ENCODE data around the gene OPN4. TPM values are rescaled to one million over a fixed set of nuclear protein-coding genes. Genes with fewer than 3 reads are reported as not detected.

Gene OPN4
- total RNA-seq, 5 donors from 2014 or later (not counting 1 experiment from before 2014, with no cell fraction given) = not detected

- H3K4me1 ChIP-seq (ENCODE audit: control insufficient read depth in 1 of 2, extremely low read depth in 1 of 2, insufficient read depth in 2 of 2, low read length in 2 of 2) = no peaks in the 10 kb centered on the region
- no peak overlapping the region for H3K27ac ChIP-seq (ENCODE audit: low read length)
- ChIA-PET POLR2A (no interaction called here), CTCF (no interaction called here)
- DNase-seq = no peak
- H3K4me1 Mint-ChIP-seq = no peaks in the 10 kb centered on the region
- H3K27ac Mint-ChIP-seq = no peak overlapping the region
- H3K36me3 Mint-ChIP-seq = no peaks in the 10 kb centered on the region
- H3K4me3 Mint-ChIP-seq = no peak overlapping the region
- H3K27me3 ChIP-seq (replicated peaks in 1 of 2; ENCODE audit: control insufficient read depth in 2 of 2, extremely low read depth in 1 of 2, insufficient read depth in 2 of 2, low read length in 1 of 2) = peaks cover 0 to 11% of the 10 kb centered on the region in 2 experiments
- no peaks in the 10 kb centered on the region for H3K9me3 Mint-ChIP-seq
- H3K4me3 ChIP-seq (ENCODE audit: control insufficient read depth in 1 of 2, extremely low read depth in 1 of 2, low read length in 1 of 2) = no peak overlapping the region
- WGBS (ENCODE audit: insufficient coverage) = 93% methylated on average over 7 of the region's 9 CpGs
- no peaks in the 10 kb centered on the region for H3K36me3 ChIP-seq (ENCODE audit: control insufficient read depth in 2 of 2, extremely low read depth in 1 of 2, insufficient read depth in 1 of 2, low read length in 1 of 2)
- H3K27me3 Mint-ChIP-seq = no peaks in the 10 kb centered on the region
- H3K9me3 ChIP-seq = no peaks in the 10 kb centered on the region
- no peak for ATAC-seq (replicated peaks in 1 of 4)
Observed at GRCh38 chr10:86699991-86700840, 45.9 kb downstream of the OPN4 start.

- H3K9me3 ChIP-seq = no peaks in the 10 kb centered on the region
- Mint-ChIP-seq H3K4me1 (no peaks in the 10 kb centered on the region), H3K9me3 (no peaks in the 10 kb centered on the region), H3K4me3 (no peak overlapping the region), H3K27ac (no peak overlapping the region), H3K36me3 (no peaks in the 10 kb centered on the region), H3K27me3 (no peaks in the 10 kb centered on the region)
- ChIA-PET POLR2A (no interaction called here), CTCF (interaction anchor here in 1 of 2 donors (0.5 kb wide), 1 partner anchor 393 kb away, joined by 3 read pairs; no protein-coding TSS in a partner anchor)
- DNase-seq = no peak
- ATAC-seq (replicated peaks in 1 of 4) = no peak
- H3K27me3 ChIP-seq (replicated peaks in 1 of 2; ENCODE audit: control insufficient read depth in 2 of 2, extremely low read depth in 1 of 2, insufficient read depth in 2 of 2, low read length in 1 of 2) = peaks cover 0 to 11% of the 10 kb centered on the region in 2 experiments
- H3K4me3 ChIP-seq (ENCODE audit: control insufficient read depth in 1 of 2, extremely low read depth in 1 of 2, low read length in 1 of 2) = no peak overlapping the region
- no peaks in the 10 kb centered on the region for H3K4me1 ChIP-seq (ENCODE audit: control insufficient read depth in 1 of 2, extremely low read depth in 1 of 2, insufficient read depth in 2 of 2, low read length in 2 of 2)
- WGBS (ENCODE audit: insufficient coverage) = 97% methylated on average over 6 of the region's 12 CpGs
- H3K27ac ChIP-seq (ENCODE audit: low read length) = no peak overlapping the region
- no peaks in the 10 kb centered on the region for H3K36me3 ChIP-seq (ENCODE audit: control insufficient read depth in 2 of 2, extremely low read depth in 1 of 2, insufficient read depth in 1 of 2, low read length in 1 of 2)
Observed at GRCh38 chr10:86700851-86701617, 46.7 kb downstream of the OPN4 start.

- Mint-ChIP-seq H3K4me1 (no peaks in the 10 kb centered on the region), H3K36me3 (no peaks in the 10 kb centered on the region), H3K9me3 (no peaks in the 10 kb centered on the region), H3K27me3 (no peaks in the 10 kb centered on the region), H3K4me3 (no peak overlapping the region), H3K27ac (no peak overlapping the region)
- H3K36me3 ChIP-seq (ENCODE audit: control insufficient read depth in 2 of 2, extremely low read depth in 1 of 2, insufficient read depth in 1 of 2, low read length in 1 of 2) = no peaks in the 10 kb centered on the region
- ChIA-PET POLR2A (no interaction called here), CTCF (no interaction called here)
- DNase-seq (no peak), ATAC-seq (replicated peaks in 1 of 4) (no peak)
- H3K4me1 ChIP-seq (ENCODE audit: control insufficient read depth in 1 of 2, extremely low read depth in 1 of 2, insufficient read depth in 2 of 2, low read length in 2 of 2) = no peaks in the 10 kb centered on the region
- H3K9me3 ChIP-seq = no peaks in the 10 kb centered on the region
- H3K27me3 ChIP-seq (replicated peaks in 1 of 2; ENCODE audit: control insufficient read depth in 2 of 2, extremely low read depth in 1 of 2, insufficient read depth in 2 of 2, low read length in 1 of 2) = peaks cover 0 to 11% of the 10 kb centered on the region in 2 experiments
- WGBS (ENCODE audit: insufficient coverage) = 91% methylated on average over 7 of the region's 8 CpGs
- no peak overlapping the region for H3K4me3 ChIP-seq (ENCODE audit: control insufficient read depth in 1 of 2, extremely low read depth in 1 of 2, low read length in 1 of 2)
- H3K27ac ChIP-seq (ENCODE audit: low read length) = no peak overlapping the region
Observed at GRCh38 chr10:86703176-86703575, 48.8 kb downstream of the OPN4 start.

GRCh38 chr10:86705139-86705538, 50.8 kb downstream of the OPN4 start:
- H3K4me1 Mint-ChIP-seq = peaks cover 1 to 7% (median 2%) of the 10 kb centered on the region in 3 donors
- Histone ChIP-seq H3K27ac (ENCODE audit: low read length) (no peak overlapping the region), H3K36me3 (ENCODE audit: control insufficient read depth in 2 of 2, extremely low read depth in 1 of 2, insufficient read depth in 1 of 2, low read length in 1 of 2) (no peaks in the 10 kb centered on the region), H3K27me3 (replicated peaks in 1 of 2; ENCODE audit: control insufficient read depth in 2 of 2, extremely low read depth in 1 of 2, insufficient read depth in 2 of 2, low read length in 1 of 2) (peaks cover 0 to 2% of the 10 kb centered on the region in 2 experiments), H3K9me3 (no peaks in the 10 kb centered on the region), H3K4me1 (ENCODE audit: control insufficient read depth in 1 of 2, extremely low read depth in 1 of 2, insufficient read depth in 2 of 2, low read length in 2 of 2) (peaks cover 0 to 4% of the 10 kb centered on the region in 2 experiments), H3K4me3 (ENCODE audit: control insufficient read depth in 1 of 2, extremely low read depth in 1 of 2, low read length in 1 of 2) (no peak overlapping the region)
- H3K36me3 Mint-ChIP-seq = no peaks in the 10 kb centered on the region
- ATAC-seq (replicated peaks in 1 of 4) = no peak
- H3K27ac Mint-ChIP-seq = no peak overlapping the region
- no peaks in the 10 kb centered on the region for H3K9me3 Mint-ChIP-seq
- no peak overlapping the region for H3K4me3 Mint-ChIP-seq
- ChIA-PET POLR2A (no interaction called here), CTCF (no interaction called here)
- WGBS (ENCODE audit: insufficient coverage) = no CpG with 5 or more reads among the region's 1 CpG
- H3K27me3 Mint-ChIP-seq = no peaks in the 10 kb centered on the region
- no peak for DNase-seq

GRCh38 chr10:86705905-86706304, 51.6 kb downstream of the OPN4 start:
- no peaks in the 10 kb centered on the region for H3K9me3 ChIP-seq
- Mint-ChIP-seq H3K9me3 (no peaks in the 10 kb centered on the region), H3K27me3 (no peaks in the 10 kb centered on the region), H3K4me1 (peaks cover 7 to 14% (median 7%) of the 10 kb centered on the region in 3 donors), H3K4me3 (no peak overlapping the region), H3K27ac (no peak overlapping the region), H3K36me3 (no peaks in the 10 kb centered on the region)
- no peak for ATAC-seq (replicated peaks in 1 of 4)
- H3K27ac ChIP-seq (ENCODE audit: low read length) = no peak overlapping the region
- no peaks in the 10 kb centered on the region for H3K27me3 ChIP-seq (replicated peaks in 1 of 2; ENCODE audit: control insufficient read depth in 2 of 2, extremely low read depth in 1 of 2, insufficient read depth in 2 of 2, low read length in 1 of 2)
- ChIA-PET CTCF (no interaction called here), POLR2A (no interaction called here)
- 100% methylated on average over 1 of the region's 2 CpGs for WGBS (ENCODE audit: insufficient coverage)
- H3K4me3 ChIP-seq (ENCODE audit: control insufficient read depth in 1 of 2, extremely low read depth in 1 of 2, low read length in 1 of 2) = no peak overlapping the region
- no peaks in the 10 kb centered on the region for H3K36me3 ChIP-seq (ENCODE audit: control insufficient read depth in 2 of 2, extremely low read depth in 1 of 2, insufficient read depth in 1 of 2, low read length in 1 of 2)
- peaks cover 0 to 10% of the 10 kb centered on the region in 2 experiments for H3K4me1 ChIP-seq (ENCODE audit: control insufficient read depth in 1 of 2, extremely low read depth in 1 of 2, insufficient read depth in 2 of 2, low read length in 2 of 2)
- no peak for DNase-seq

GRCh38 chr10:86706401-86706841, 52.1 kb downstream of the OPN4 start:
- H3K4me3 Mint-ChIP-seq = no peak overlapping the region
- H3K4me3 ChIP-seq (ENCODE audit: control insufficient read depth in 1 of 2, extremely low read depth in 1 of 2, low read length in 1 of 2) = no peak overlapping the region

More at GRCh38 chr10:86706401-86706841, 52.1 kb downstream of the OPN4 start:
- Histone ChIP-seq H3K27me3 (replicated peaks in 1 of 2; ENCODE audit: control insufficient read depth in 2 of 2, extremely low read depth in 1 of 2, insufficient read depth in 2 of 2, low read length in 1 of 2) (no peaks in the 10 kb centered on the region), H3K27ac (ENCODE audit: low read length) (no peak overlapping the region), H3K4me1 (ENCODE audit: control insufficient read depth in 1 of 2, extremely low read depth in 1 of 2, insufficient read depth in 2 of 2, low read length in 2 of 2) (peaks cover 0 to 12% of the 10 kb centered on the region in 2 experiments), H3K36me3 (ENCODE audit: control insufficient read depth in 2 of 2, extremely low read depth in 1 of 2, insufficient read depth in 1 of 2, low read length in 1 of 2) (no peaks in the 10 kb centered on the region), H3K9me3 (no peaks in the 10 kb centered on the region)
- ATAC-seq (replicated peaks in 1 of 4) (no peak), DNase-seq (no peak)
- Mint-ChIP-seq H3K27me3 (no peaks in the 10 kb centered on the region), H3K36me3 (no peaks in the 10 kb centered on the region), H3K9me3 (no peaks in the 10 kb centered on the region), H3K27ac (no peak overlapping the region), H3K4me1 (peaks cover 8 to 16% (median 9%) of the 10 kb centered on the region in 3 donors)
- POLR2A ChIA-PET = no interaction called here
- 89% methylated on average over 12 of the region's 12 CpGs for WGBS (ENCODE audit: insufficient coverage)
- CTCF ChIA-PET = no interaction called here
